IMR-90 (cell line): ENCODE results near the gene PDE6B. TPM values are rescaled to one million over a fixed set of nuclear protein-coding genes. Genes with fewer than 3 reads are reported as not detected.

Source experiments
- ATAC-seq: fragments of 200-7000 bp; cut with Tn5 transposase; 2 replicates; pipeline ENCODE4 v1.9.1; 2020; ENCODE audit warnings: low read depth, mild to moderate bottlenecking, moderate library complexity
- BruUV-seq: library from RNA; stranded (reverse); fragments of 400-500 nt; replicated peaks from 2 replicates; lab custom pipeline; 2021; lab: Mats Ljungman, UMichigan
- CTCF ChIA-PET: fragments of 300-600 bp; formaldehyde crosslinking; extraction: SDS; loops from one replicate; lab custom pipeline; 2021; ENCODE audit warnings: antibody characterized with exemption; lab: Yijun Ruan, JAX
- POLR2A ChIA-PET: fragments of 300-600 bp; sonication (Branson Sonifier 250); formaldehyde crosslinking; loops from one replicate; lab custom pipeline; 2022; ENCODE audit warnings: antibody characterized with exemption; ENCODE audit not compliant: unreplicated experiment; lab: Charles Lee
- DNase-seq: peaks from one replicate; pipeline ENCODE4 v3.0.0; 2013
- H2AFZ ChIP-seq: replicated peaks from 2 replicates; pipeline ENCODE3; 2013; ENCODE audit warnings: low read length, mild to moderate bottlenecking; ENCODE audit not compliant: poor library complexity
- H2AK5ac ChIP-seq: 2 replicates; pipeline ENCODE4 v1.6.1; 2013; ENCODE audit warnings: low read depth, low read length, inconsistent platforms
- H2AK9ac ChIP-seq: replicated peaks from 2 replicates; pipeline ENCODE3; 2013; ENCODE audit warnings: mild to moderate bottlenecking, low read depth, low read length, moderate library complexity; ENCODE audit not compliant: poor library complexity
- H2BK120ac ChIP-seq: 2 replicates; pipeline ENCODE4 v1.6.1; 2013; ENCODE audit warnings: low read depth, low read length, inconsistent platforms
- H2BK15ac ChIP-seq: 3 replicates; pipeline ENCODE4 v1.6.1; 2013; ENCODE audit warnings: low read depth, low read length, inconsistent platforms
- H2BK20ac ChIP-seq: 2 replicates; pipeline ENCODE4 v1.6.1; 2013; ENCODE audit warnings: low read depth, mild to moderate bottlenecking, inconsistent platforms, low read length, moderate library complexity
- H2BK5ac ChIP-seq: 2 replicates; pipeline ENCODE4 v1.6.1; 2013; ENCODE audit warnings: mild to moderate bottlenecking, low read depth, low read length, inconsistent platforms; ENCODE audit not compliant: poor library complexity, severe bottlenecking
- H3K14ac ChIP-seq: replicated peaks from 2 replicates; pipeline ENCODE4 v1.6.1; 2013; ENCODE audit warnings: low read depth, low read length, inconsistent platforms
- H3K18ac ChIP-seq: 2 replicates; pipeline ENCODE4 v1.6.1; 2013; ENCODE audit warnings: low read depth, low read length, control low read depth
- H3K23ac ChIP-seq: 2 replicates; pipeline ENCODE4 v1.6.1; 2013; ENCODE audit warnings: low read depth, low read length, inconsistent platforms
- H3K27ac ChIP-seq: 2 replicates; pipeline ENCODE4 v1.5.1; 2013; ENCODE audit warnings: mild to moderate bottlenecking, control low read depth, low read length; ENCODE audit not compliant: insufficient read depth
- H3K27me3 ChIP-seq: 2 replicates; pipeline ENCODE4 v1.6.1; 2013; ENCODE audit warnings: low read length; ENCODE audit not compliant: control insufficient read depth, insufficient read depth
- H3K36me3 ChIP-seq: 2 replicates; pipeline ENCODE4 v1.6.1; 2013; ENCODE audit warnings: low read length, mixed read lengths; ENCODE audit not compliant: control insufficient read depth, insufficient read depth
- H3K4ac ChIP-seq: 2 replicates; pipeline ENCODE4 v1.6.1; 2013; ENCODE audit warnings: low read depth, low read length, inconsistent platforms
- H3K4me1 ChIP-seq: 2 replicates; pipeline ENCODE4 v1.6.1; 2013; ENCODE audit warnings: low read length, mixed read lengths; ENCODE audit not compliant: control insufficient read depth, insufficient read depth
- H3K4me2 ChIP-seq: 2 replicates; pipeline ENCODE4 v1.6.1; 2013; ENCODE audit warnings: low read depth, mild to moderate bottlenecking, control low read depth, low read length, moderate library complexity
- H3K4me3 ChIP-seq: 2 replicates; pipeline ENCODE4 v1.5.1; 2013; ENCODE audit warnings: low read depth, mild to moderate bottlenecking, control low read depth, low read length, moderate library complexity; ENCODE audit not compliant: insufficient read depth
- H3K56ac ChIP-seq: 2 replicates; pipeline ENCODE4 v1.6.1; 2013; ENCODE audit warnings: low read length, inconsistent platforms; ENCODE audit not compliant: insufficient read depth; ENCODE audit errors: extremely low read depth
- H3K79me1 ChIP-seq, 2 experiments: 2 replicates each; pipeline ENCODE4 v1.6.1; 2013; ENCODE audit warnings: low read length in 2 of 2, inconsistent platforms in 1 of 2, low read depth in 1 of 2
- H3K9ac ChIP-seq: 2 replicates; pipeline ENCODE4 v1.6.1; 2013; ENCODE audit warnings: low read depth, low read length, control low read depth
- H3K9me1 ChIP-seq: 2 replicates; pipeline ENCODE4 v1.6.1; 2013; ENCODE audit warnings: low read length, inconsistent platforms; ENCODE audit not compliant: insufficient read depth
- H3K9me3 ChIP-seq: 2 replicates; pipeline ENCODE4 v1.6.1; 2013; ENCODE audit warnings: low read length; ENCODE audit not compliant: control insufficient read depth, insufficient read depth
- H4K20me1 ChIP-seq: 2 replicates; pipeline ENCODE4 v1.6.1; 2013; ENCODE audit warnings: low read length, inconsistent platforms; ENCODE audit not compliant: insufficient read depth
- H4K5ac ChIP-seq: 2 replicates; pipeline ENCODE4 v1.6.1; 2013; ENCODE audit warnings: mild to moderate bottlenecking, low read depth, low read length, control low read depth
- H4K8ac ChIP-seq, 2 experiments: 2 replicates each; pipeline ENCODE4 v1.6.1; 2013; ENCODE audit warnings: low read depth in 2 of 2, low read length in 2 of 2, control low read depth in 1 of 2, inconsistent platforms in 1 of 2
- H4K91ac ChIP-seq: 2 replicates; pipeline ENCODE4 v1.6.1; 2013; ENCODE audit warnings: low read depth, low read length, inconsistent platforms; ENCODE audit not compliant: insufficient read depth
- BHLHE40 ChIP-seq: fragments of 150-350 bp; IDR thresholded peaks from 2 replicates; pipeline ENCODE4 v1.6.1; 2016; ENCODE audit warnings: mild to moderate bottlenecking, low read depth, low read length
- CTCF ChIP-seq: conservative IDR thresholded peaks from 2 replicates; pipeline ENCODE4 v1.5.1; 2012; ENCODE audit warnings: mild to moderate bottlenecking, low read depth, low read length, improper control_type of control experiment
- FOS ChIP-seq: fragments of 150-350 bp; IDR thresholded peaks from 2 replicates; pipeline ENCODE4 v1.6.1; 2016; ENCODE audit warnings: low read depth, low read length
- MAFK ChIP-seq: IDR thresholded peaks from 2 replicates; pipeline ENCODE4 v1.6.1; 2012; ENCODE audit warnings: low read depth, low read length, improper control_type of control experiment
- MAZ ChIP-seq: IDR thresholded peaks from 2 replicates; pipeline ENCODE4 v1.6.1; 2012; ENCODE audit warnings: low read depth, mild to moderate bottlenecking, low read length, improper control_type of control experiment, moderate library complexity, borderline replicate concordance
- MXI1 ChIP-seq: IDR thresholded peaks from 2 replicates; pipeline ENCODE4 v1.6.1; 2012; ENCODE audit warnings: low read depth, mild to moderate bottlenecking, low read length, moderate library complexity, borderline replicate concordance
- POLR2A ChIP-seq: IDR thresholded peaks from 2 replicates; pipeline ENCODE4 v1.6.1; 2012; ENCODE audit warnings: mild to moderate bottlenecking, low read depth, low read length
- RAD21 ChIP-seq: IDR thresholded peaks from 2 replicates; pipeline ENCODE4 v1.6.1; 2012; ENCODE audit warnings: low read length, improper control_type of control experiment
- RFX5 ChIP-seq: IDR thresholded peaks from 2 replicates; pipeline ENCODE4 v1.8.0; 2012; ENCODE audit warnings: low read depth, mild to moderate bottlenecking, low read length, moderate library complexity
- SMC3 ChIP-seq: fragments of 150-350 bp; IDR thresholded peaks from 2 replicates; pipeline ENCODE4 v1.6.1; 2016; ENCODE audit warnings: low read depth, mild to moderate bottlenecking, antibody characterized with exemption, low read length, moderate library complexity
- WGBS, 2 experiments: methylation state at CpG; one replicate each; pipeline versions ENCODE4 v1.1.5 to v1.1.7; 2013; ENCODE audit warnings: missing lambda C conversion rate in 2 of 2; ENCODE audit not compliant: insufficient read length in 1 of 2; ENCODE audit errors: extremely low coverage in 2 of 2; 5-methylcytosine and 5-hydroxymethylcytosine counted together
- dilution Hi-C: fragments of 300-500 bp; cut with HindIII; formaldehyde crosslinking; loops from one replicate; pipeline ENCODE4 v1.14.3; 2018; ENCODE audit warnings: low sequenced_read_pairs; ENCODE audit not compliant: unreplicated experiment
- in situ Hi-C: fragments of 300-500 bp; cut with MboI; formaldehyde crosslinking; loops from 3 replicates; pipeline ENCODE4 v1.14.3; 2019; ENCODE audit warnings: low sequenced_read_pairs, inconsistent platforms, mixed read lengths
- intact Hi-C: fragments of 100-400 bp; cut with micrococcal nuclease; formaldehyde crosslinking; loops from 2 replicates; pipeline ENCODE4 v1.10.0; 2022
- polyA plus RNA-seq, 3 experiments: library from polyadenylated mRNA; depleted of rRNA; stranded (reverse); fragments of >200 nt; gene quantifications; 2 replicates each; pipeline ENCODE4 v1.2.3, GENCODE V29; 2012; ENCODE audit warnings: low replicate concordance in 1 of 3
- total RNA-seq: library from RNA; depleted of rRNA; stranded (reverse); fragments of >200 nt; gene quantifications from 2 replicates; pipeline ENCODE4 v1.2.3, GENCODE V29; 2012
- TF ChIP-seq, protein P1 (sequence below): fragments of 150-350 bp; IDR thresholded peaks from 2 replicates; pipeline ENCODE4 v1.6.1; 2017; ENCODE audit warnings: mild to moderate bottlenecking, antibody characterized with exemption, low read length, low read depth

The PDE6B gene
- total and polyA plus RNA-seq, 2 of the 4 experiments (the other 2 are of a cell fraction): under 0.01 TPM; not detected in 1

- ATAC-seq (peak; percentile 89), DNase-seq (peak; percentile 95)
- Histone ChIP-seq H2BK120ac (peak within 1 kb of the TSS; percentile 34; the same call in 1 of the 2 replicates), H4K8ac (peak within 1 kb of the TSS; percentile 73 to 85), H4K91ac (peak within 1 kb of the TSS; percentile 70), H3K4me2 (peak within 1 kb of the TSS; percentile 85), H3K4me1 (peaks cover 9% of the 10 kb centered on the region), H4K20me1 (no peaks in the 10 kb centered on the region), H3K36me3 (peaks cover 17% of the 10 kb centered on the region), H2BK20ac (no peak within 1 kb of the TSS), H3K9me1 (peaks cover 7% of the 10 kb centered on the region; the same call in 1 of the 2 replicates), H2AFZ (peak within 1 kb of the TSS; percentile 97), H3K79me1 (peaks cover 17 to 27% of the 10 kb centered on the region in 2 experiments; a peak in 3 of 4 replicates), H3K9ac (peak within 1 kb of the TSS; percentile 86), H3K14ac (peak within 1 kb of the TSS; percentile 86), H3K18ac (no peak within 1 kb of the TSS; the same call in 1 of the 2 replicates), H3K4me3 (peak within 1 kb of the TSS; percentile 73), H3K23ac (peak within 1 kb of the TSS; percentile 67), H4K5ac (peak within 1 kb of the TSS; percentile 75), H2AK5ac (peak within 1 kb of the TSS; percentile 54), H2BK15ac (no peak within 1 kb of the TSS), H3K56ac (peak within 1 kb of the TSS; percentile 64; the same call in 1 of the 2 replicates), H3K27ac (peak within 1 kb of the TSS; percentile 88), H2AK9ac (peak within 1 kb of the TSS; percentile 100), H3K27me3 (no peaks in the 10 kb centered on the region), H3K9me3 (no peaks in the 10 kb centered on the region), H2BK5ac (peak within 1 kb of the TSS; percentile 88), H3K4ac (peak within 1 kb of the TSS; percentile 88)
- CTCF ChIA-PET: interaction anchor here (1.0 kb wide), 1 partner anchor 145 kb away, joined by 3 read pairs; no protein-coding TSS in a partner anchor
- in situ Hi-C loops (no loop called here), intact Hi-C loops (loop anchor here (10.0 kb wide), 1 partner anchor 340 kb away; the partner anchor contains the start of gene ZNF141), dilution Hi-C loops (no loop called here)
- POLR2A ChIA-PET: no interaction called here
- TF ChIP-seq RFX5 (no peak), MAZ (peak; percentile 97), RAD21 (peak; percentile 44), FOS (peak; percentile 46), POLR2A (peak; percentile 77), MXI1 (peak; percentile 32; the same call in 1 of the 2 replicates), BHLHE40 (peak; percentile 77), SMC3 (peak; percentile 50), MAFK (no peak), CTCF (peak; percentile 100)
- TF ChIP-seq, protein P1, sequence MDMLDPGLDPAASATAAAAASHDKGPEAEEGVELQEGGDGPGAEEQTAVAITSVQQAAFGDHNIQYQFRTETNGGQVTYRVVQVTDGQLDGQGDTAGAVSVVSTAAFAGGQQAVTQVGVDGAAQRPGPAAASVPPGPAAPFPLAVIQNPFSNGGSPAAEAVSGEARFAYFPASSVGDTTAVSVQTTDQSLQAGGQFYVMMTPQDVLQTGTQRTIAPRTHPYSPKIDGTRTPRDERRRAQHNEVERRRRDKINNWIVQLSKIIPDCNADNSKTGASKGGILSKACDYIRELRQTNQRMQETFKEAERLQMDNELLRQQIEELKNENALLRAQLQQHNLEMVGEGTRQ: peak; percentile 93
- BruUV-seq: no TSS peak
- 0% methylated on average over 30 of the region's 84 CpGs; no CpG with 5 or more reads in 1 of the 2 experiments for WGBS, 2 experiments
These were observed 49.0 kb downstream of the PDE6B start, which contains the start of the genes ATP5ME and MYL5 for GRCh38 chr4:674172-675035. TSS of gene ATP5ME (minus strand) at chr4:674276. CDS start at chr4:674247, 29 bp downstream. TSS of gene MYL5 (plus strand) at chr4:674542. CDS start at chr4:678027, 3,485 bp downstream.
